Left kidney (tissue), 2 donors: ENCODE measurements around the gene AREL1. TPM values are rescaled to one million over a fixed set of nuclear protein-coding genes. Genes with fewer than 3 reads are reported as not detected.

Experiments used
- DNase-seq: peaks from one replicate; pipeline ENCODE4 v3.0.0-alpha.2; 2013
- polyA plus RNA-seq: library from polyadenylated mRNA; unstranded; fragments of 120-200 nt; gene quantifications from one replicate; pipeline ENCODE4 v1.2.1, GENCODE V29; 2013; ENCODE audit not compliant: insufficient read length

The AREL1 gene
- polyA plus RNA-seq, 1 donor, result 42.2 TPM

DNA sequence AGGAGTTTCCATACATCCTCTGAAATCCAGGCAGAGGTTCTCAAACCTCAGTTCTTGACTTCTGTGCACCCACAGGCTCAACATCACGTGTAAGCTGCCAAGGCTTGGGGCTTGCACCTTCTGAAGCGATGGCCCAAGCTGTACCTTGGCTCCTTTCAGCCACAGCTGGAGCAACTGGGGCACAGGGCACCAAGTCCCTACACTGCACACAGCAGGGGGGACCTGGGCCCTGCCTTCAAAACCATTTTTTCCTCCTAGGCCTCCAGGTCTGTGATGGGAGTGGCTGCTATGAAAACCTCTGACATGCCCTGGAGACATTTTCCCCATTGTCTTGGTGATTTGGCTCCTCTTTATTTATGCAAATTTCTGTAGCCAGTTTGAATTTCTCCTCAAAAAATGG is 10.6 kb downstream of the AREL1 start:
- no peak for DNase-seq

DNA sequence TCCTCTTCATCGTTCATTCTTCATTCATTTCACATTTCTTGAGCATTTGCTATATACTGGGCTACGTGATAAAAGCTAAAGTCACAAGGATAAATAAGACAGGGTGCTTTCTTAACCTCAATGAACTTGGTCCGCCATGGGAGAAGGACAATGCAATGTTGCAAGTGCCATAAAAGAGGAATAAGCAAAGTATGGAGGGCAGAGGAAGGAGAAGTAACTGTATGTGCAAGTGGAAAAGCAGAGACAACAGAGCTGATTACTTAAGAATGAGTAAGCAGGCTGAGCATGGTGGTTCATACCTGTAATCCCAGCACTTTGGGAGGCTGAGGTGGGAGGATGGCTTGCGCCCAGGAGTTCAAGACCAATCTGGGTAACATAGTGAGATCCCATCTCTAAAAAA is 14.4 kb downstream of the AREL1 start:
- DNase-seq, result no peak

DNA sequence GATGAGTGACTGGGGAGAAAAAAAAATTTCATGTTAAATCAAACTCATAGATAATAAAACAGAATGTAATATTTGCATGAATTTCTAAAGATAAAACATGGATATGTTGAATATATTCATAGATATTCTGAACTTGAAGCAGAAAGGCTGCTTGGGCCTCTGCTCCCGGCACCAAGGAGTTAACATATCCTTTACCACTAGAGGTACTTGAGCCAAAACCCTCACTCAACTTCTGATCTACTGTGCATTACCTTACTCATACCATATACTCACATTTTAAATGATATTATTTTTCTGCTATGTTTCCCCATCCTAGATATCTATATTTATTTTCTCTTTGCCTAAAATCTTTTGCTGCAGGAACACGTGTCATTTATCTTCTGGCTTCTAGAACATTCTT is 14.9 kb downstream of the AREL1 start:
- no peak for DNase-seq

DNA sequence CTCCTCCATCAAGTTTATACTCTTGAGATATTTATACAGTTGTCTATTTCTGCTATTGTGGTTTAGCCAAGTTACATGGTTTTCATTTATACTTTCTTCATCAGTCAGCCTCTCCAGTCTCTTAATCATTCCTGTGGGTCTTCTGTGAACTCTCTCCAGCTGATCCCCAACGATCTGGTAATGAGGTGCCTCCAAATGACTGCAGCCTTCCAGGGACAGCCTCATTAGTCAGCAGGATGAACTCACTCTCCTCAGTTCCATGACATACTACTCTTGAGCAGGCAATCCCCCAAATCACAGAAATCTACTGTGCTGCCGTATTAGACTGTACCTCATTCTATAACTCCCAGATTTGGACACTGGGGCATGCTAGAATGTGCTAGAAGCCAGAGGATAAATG is 15.3 kb downstream of the AREL1 start:
- DNase-seq, result no peak

DNA sequence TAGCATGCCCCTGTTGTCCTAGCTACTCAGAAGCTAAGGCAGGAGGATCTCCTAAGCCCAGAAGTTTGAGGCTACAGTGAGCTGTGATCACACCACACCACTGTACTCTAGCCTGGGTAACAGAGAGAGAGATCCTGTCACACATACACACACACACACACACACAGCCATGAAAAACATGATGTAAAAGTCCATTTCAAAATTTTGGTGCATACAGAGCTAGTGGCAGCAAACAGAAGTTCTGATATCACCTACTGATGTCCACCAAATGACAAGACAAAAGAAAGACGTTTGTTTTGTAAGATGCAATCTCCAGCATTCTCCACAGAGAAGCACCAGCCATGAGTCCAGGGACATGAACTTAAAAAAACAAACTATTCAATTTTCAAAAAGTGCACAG is 15.9 kb downstream of the AREL1 start:
- no peak for DNase-seq

DNA sequence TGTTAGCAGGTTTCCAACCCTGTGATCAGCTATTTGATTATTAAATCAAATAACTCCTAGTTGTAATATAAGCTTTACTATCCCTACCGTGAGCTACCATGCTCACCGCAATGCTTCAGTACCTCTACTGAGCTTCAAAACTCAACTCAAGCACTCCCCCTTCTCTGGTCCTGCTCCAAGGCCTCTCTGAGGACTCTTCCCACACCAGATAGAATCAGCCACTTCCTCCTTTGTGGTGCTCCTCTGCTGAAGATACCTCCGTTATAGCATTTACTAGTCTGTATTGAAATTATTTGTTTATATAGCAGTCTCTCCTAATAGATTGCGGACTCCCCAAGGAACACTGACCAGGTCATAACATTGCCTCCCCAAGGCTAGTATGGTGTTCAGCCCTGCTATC is 17.5 kb downstream of the AREL1 start:
- no peak for DNase-seq

DNA sequence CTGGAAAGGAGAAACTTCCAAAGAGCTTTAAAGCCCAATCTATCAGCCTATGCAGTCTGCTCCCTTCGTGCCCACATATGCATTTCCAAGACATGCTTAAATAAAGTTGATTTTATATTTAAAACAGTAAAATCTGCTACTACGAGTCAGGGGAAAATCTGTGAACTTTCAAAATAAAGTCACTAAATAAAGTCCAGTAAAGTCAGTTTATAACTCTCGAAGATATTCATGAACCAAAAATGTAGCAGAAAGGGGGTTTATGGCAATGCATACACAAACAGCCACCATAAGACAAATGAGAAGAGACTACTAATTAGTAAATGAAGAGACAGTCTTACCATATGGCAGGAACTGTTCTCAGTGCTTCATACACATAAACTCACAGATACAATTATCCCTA is 19.7 kb downstream of the AREL1 start:
- no peak for DNase-seq

DNA sequence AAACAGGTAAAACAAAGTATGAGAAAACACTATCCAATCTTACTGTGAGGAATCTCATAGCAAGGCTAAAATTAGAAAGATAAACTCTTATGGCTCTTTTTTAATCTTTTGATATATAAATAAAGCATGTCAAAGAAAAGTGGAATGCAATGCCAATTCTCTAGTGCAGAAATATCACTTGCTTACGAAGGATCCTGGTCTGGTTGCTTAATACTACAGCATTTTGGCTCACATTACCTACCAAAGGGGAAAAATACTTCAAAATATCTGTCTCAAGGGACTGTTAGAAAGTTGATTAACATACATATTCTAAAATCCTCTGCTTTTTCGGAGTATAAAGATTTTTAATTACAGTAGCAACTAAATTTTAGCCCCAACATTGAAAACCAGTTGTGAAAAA is 21.4 kb downstream of the AREL1 start:
- no peak for DNase-seq

DNA sequence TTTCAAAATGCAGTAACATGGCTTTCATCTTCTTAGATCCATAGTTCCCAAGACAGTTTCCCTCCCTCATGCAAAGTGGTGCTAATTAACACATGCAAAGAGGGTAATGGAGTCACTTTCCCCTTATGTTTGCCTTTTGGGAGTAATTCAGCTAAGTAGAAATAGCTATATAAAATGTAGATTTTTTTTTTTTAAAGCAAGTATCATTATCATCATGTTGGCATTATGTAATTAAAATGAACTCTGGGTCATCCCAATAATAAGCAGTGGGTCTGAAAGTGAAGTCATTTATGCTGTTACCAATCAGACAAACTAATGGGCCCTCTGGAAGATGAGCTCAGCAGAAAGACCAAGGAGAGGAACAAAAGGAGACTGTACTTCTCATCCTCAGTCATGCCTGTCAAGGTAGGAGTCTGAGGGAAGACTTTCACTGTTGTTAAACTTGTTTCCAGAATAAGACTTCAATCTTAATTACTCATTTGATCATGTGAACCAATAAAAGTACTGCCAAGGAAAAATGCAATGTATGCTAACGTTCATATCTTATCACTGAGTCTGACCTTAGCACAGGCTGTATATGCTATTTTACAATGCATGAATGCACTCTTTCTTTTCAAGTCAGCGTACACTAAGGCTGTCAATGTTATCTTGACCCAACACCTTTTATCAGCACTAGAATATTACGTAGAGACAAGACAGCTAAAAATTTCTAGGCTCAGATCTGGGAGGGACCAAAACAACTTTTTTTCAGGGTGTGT is 26.8 kb downstream of the AREL1 start:
- no peak for DNase-seq

DNA sequence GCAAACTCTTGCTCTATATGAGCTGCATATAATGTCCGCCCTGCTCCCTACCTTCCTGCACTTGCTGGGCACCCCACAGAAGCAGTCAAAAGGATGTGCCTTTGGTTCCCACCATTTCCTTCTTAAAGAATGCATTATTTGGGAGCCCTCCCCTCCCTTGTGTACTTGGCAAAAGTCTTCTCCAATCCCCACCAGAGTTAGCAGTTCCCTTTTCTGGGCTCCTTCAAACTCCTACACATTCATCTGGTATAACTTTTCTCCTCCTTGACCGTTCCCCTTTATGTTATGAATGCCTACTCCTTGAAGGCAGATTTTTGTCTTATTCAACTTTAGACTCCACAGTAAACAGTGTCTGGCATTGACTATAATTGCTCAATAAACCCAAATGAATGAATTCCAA is 27.8 kb downstream of the AREL1 start:
- no peak for DNase-seq

DNA sequence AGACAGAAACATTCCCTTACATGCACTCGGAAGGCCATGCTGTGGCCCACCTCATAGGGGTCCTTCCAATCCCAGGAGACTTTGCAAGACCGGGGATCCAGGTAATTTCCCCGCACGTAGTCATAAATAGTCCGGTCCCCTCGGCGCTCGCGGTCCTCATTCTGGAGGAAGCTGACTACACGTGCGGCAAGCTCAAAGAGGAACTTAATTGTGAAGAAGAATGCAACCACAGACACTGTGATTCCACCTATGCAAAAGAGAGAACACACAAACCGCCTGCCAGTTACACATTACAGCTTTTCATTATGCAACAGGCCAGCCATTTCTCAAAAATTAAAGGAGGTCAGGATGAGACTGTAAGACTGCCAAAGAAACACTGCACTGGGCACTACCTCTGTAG is 28.4 kb downstream of the AREL1 start:
- no peak for DNase-seq

DNA sequence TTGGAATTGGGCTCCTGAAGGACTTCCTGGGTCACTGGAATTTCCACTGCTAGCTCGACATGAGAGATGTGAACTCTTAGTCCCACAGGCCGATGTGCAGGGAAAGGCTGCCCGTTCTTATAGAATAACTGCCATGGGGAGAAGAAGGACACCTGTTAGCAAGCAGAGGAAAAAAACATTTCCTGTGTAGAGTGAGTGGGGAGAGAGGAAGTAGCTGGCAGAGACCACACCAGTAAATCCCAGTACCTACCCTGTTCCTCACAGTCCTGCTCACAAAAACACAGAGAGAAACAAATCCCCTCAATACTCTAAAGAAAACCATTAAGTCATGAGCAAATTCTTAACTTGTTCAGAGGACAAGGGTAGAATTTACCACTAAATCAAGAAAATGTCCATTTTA is 29.5 kb downstream of the AREL1 start:
- no peak for DNase-seq

DNA sequence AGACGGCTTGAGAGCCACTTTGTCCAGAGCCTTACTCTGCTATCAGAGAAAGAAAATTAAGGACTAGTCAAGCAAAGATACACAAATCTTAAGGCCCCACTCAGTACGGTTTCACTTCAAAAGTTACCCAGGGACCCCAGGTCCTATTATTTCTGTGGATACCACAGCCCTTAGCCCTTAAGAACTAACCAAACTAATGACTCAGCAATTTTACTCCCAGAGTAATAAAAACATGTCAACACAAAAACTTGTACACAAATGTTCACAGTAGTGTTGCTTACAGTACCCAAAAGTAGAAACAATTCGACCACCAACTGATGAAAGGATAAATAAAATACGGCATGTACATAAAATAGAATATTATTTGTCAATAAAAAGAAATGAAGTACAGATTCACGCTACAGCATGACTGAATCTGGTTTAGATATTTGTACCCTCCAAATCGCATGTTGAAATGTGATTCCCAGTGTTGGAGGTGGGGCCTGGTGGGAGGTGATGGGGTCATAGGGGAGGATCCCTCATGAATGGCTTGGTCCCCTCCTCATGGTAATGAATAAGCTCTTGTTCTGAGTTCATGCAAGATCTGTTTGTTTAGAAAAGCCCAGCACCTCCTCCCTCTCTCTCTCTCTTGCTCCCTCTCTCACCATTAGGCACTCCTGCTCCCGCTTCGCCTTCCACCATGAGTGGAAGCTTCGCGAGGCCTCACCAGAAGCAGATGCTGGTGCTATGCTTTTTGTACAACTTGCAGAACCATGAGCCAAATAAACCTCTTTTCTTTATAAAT is 30.5 kb downstream of the AREL1 start:
- DNase-seq, result no peak

DNA sequence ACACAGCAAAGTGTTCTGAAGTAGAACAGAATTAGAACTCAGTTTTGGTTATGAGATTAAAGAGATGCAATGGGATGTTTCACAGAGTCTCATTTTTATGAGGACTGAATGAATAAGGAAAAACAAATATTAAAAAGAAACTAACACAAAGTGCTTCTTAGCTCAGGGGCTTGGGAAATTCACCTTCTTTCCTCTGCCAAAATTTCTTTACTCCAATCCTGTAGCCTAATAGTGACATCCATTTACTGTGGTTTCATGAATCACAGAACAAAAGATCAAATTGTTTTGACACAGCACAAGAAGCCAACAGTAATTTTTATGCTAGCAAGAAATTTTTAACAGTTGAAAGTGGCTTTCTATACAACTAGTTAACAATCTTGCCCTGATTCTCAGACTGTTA is 37.7 kb downstream of the AREL1 start:
- DNase-seq, result no peak

DNA sequence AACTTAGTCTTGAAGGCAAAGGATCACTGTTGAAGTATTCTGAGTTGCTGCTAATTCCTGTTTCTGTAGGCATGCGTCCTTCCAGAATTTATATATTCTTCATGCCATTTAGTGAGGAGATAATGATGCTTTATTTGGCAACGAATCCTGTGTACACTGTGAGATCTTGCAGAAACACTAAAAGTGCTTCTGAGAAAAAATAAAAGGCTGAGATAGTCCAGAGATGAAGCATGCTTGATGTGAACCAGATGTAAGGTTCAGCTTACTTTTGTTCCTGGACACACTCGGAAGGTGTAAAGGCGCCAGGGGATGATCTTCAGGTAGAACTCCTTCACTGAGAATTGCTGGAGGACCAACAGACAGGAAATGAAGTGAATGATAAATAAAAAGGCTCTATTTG is 39.1 kb downstream of the AREL1 start:
- no peak for DNase-seq

DNA sequence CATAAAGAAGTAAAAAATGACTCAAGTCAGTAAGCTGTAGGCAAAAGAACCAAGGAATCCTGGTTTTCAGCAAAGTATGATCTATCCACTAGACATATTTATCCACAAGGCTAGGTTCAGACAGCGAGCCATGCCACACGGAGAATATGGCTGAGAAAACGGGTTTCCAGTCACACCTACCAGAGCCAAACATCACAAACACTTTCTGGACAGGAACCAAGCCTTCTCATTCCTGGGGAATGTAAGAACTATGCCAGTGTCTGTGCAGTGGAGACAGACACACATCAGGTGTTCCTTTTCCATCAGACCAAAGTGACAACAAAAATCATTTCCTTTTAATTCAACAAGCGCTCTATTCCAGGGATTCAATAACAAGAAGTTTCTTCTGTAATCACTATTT is 41.1 kb downstream of the AREL1 start:
- no peak for DNase-seq

DNA sequence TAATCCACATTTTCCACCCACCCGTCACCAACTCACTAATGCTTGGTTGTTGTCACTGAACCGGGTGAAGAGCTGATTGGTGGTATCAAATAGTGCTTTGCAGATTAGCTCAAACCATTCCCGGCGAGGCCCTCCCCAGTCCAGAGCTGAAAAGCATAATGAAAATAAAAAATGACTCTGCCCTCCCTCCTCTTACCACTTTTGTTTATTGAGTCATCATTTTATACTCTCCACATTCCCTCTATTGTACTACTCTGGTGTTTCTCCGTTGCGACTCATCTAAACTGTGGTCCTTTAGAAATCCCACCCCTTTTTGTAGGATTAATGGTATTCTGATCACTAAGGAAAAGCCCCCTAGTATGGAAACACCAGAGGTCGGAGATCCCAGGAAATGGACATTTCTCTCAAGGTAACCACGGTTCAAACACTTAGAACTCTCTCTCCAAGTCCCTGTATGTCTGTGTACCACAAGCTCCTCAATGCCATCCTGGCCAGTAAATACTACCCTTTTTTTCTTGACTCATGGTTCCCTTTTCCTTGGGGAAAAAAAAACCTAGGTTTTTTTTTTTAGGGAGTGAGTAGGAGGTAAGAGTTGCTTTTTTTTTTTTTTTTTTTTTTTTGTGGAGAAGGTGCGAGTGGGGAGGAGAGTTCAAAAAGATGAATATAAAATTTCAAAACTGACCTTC is 42.0 kb downstream of the AREL1 start:
- no peak for DNase-seq

DNA sequence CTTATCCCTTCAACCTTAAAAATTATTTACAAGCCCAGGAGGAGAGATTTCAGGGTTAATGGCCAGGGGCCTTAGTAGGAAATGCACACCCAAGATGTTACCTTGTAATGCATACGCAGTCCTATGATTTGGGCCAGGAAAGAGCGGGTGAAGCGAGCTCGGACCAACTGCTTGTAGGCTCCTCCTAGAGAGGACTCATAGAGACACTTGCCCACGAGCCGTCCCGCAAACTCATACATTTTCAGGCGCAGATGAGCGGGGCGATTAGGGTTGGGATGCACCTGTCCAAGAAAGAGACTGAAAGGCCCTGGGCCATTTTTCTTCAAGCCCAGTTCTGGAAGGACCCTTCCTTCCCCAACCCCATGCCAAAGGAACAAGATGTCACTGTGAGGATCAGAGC is 43.0 kb downstream of the AREL1 start:
- DNase-seq, result no peak

DNA sequence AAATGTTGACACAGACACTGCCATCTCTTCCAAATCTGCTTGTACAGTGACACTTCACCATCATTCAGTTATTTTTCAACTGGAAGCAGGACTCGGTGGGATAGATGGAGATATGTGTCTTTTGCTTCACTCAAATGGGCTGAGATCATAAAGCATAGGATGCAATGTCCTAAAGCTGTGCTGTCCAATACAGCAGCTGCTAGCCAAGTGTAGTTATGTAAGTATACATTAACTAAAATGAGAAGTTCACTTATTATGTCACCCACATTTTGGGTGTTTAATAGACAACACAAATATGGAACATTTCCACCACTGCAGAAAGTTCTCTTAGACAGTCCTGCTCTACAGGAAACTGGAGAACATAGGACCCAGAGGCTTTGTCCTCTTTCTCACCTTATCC is 43.6 kb downstream of the AREL1 start:
- no peak for DNase-seq

DNA sequence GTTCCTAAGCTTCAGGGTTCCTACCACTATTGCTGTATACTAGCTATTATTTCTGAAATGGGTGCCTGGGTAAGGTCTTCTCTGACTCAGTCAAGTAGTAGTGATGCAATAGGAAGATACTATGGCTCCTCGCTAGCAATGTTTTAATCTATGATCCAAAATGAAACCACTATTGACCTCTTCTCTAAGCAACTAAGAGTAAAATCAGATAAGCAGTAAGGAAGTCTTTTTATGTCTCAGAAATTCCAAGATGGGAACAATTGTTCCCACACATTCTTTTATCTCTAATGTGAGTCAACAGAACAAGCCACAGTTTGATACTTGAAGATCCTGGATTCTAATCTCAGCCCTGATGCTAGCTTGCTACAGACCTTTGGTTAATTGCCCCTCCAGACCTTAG is 45.1 kb downstream of the AREL1 start:
- no peak for DNase-seq

DNA sequence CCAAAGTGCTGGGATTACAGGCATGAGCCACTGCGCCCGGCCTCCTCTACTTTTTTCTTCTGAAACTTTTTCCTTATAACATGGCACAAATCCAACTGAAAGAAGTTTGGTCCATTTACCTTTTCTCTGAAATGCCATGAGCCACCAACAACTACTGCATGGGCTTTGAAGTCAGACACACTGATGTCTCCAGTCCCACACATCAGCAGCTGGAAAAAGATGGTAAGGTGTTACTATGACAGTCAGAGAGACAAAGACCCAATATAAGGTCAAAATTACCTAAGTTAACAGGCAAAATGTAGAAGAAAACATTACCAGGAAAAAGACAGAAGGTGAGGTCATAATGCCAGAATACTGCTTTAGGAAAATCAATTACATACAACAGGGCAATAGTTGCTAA is 48.2 kb downstream of the AREL1 start:
- no peak for DNase-seq

DNA sequence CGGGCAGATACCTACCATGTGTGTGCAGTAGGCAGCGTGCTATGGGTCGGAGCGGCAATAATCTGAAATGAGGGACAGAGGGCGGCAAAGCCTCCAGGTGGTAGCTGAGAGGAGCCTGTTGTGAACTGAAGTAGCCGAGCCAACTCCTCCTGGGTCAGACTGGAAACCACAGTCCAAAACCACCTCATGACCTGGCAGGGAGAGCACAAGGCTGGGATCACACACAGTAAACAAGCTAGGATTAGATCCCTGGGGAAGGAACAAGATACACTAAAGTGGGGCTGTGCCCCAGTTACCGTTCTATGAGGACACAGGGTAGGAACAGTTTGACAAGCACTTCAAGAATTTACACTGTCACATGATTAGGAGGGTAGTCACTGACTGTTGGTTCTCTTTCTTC is 49.0 kb downstream of the AREL1 start:
- no peak for DNase-seq

DNA sequence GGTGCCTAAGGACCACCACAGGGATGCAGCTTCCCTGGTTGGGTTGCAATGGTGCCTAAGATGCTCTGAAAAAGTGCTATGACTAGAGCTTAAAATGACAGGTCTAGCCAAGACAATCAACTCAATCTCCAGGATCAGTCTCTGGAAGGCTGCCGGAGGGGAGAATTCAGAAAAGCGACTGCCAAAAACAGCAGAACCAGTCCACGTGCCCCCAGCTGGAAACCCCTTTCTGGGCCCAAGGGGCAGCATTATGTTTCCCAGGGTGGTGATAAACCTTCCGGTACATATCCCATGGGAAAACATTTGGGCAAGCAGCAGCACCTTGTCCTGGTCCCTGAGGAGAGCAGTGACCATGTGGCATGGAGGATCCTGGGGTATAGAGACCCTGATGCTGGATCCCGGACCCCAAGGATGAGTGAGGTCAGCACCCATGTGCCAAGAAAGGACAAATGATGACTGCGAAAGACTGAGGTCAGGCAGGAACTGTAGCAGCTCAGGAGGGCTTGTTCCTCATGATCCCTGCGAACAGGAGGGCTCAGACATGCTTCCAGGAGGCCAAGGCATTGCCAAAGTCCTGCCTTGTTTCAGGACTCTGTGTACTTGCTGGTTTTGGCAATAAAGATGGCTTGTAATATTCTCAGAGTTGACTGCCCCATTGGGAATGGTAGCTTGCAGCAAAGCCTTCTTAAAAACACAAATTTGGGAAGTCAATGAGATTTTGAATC is 51.0 kb downstream of the AREL1 start:
- DNase-seq, result no peak
